Bronchial epithelial cell (primary cell): Measurements from ENCODE around the gene OSTM1. TPM values are rescaled to one million over a fixed set of nuclear protein-coding genes. Genes with fewer than 3 reads are reported as not detected.

Source experiments
- DNase-seq: peaks from one replicate; pipeline ENCODE4 v3.0.0-alpha.2; 2010; ENCODE audit warnings: low read depth
- FAIRE-seq: peaks from 2 replicates; lab custom pipeline; 2011; peaks lifted over from hg19 to GRCh38; lab: Jason Lieb, UNC
- H3K27me3 ChIP-seq: 2 replicates; pipeline ENCODE4 v1.5.1; 2011; ENCODE audit warnings: low read length; ENCODE audit not compliant: control insufficient read depth, insufficient read depth
- H3K36me3 ChIP-seq: 2 replicates; pipeline ENCODE4 v1.5.1; 2011; ENCODE audit warnings: low read length; ENCODE audit not compliant: control insufficient read depth, insufficient read depth
- H3K4me3 ChIP-seq: 2 replicates; pipeline ENCODE4 v1.5.1; 2011; ENCODE audit warnings: mild to moderate bottlenecking, low read depth, low read length, control low read depth
- total RNA-seq: library from RNA; depleted of rRNA; stranded (reverse); fragments of >200 nt; gene quantifications from 2 replicates; pipeline ENCODE4 v1.2.1, GENCODE V29; 2014
- TF ChIP-seq, protein P1 (sequence below): IDR thresholded peaks from 2 replicates; pipeline ENCODE4 v1.5.1; 2011; ENCODE audit warnings: mild to moderate bottlenecking, moderate library complexity, low read length, control low read depth, inconsistent platforms; ENCODE audit not compliant: insufficient read depth, severe bottlenecking

The OSTM1 gene
- total RNA-seq, 1 donor from 2014 or later: 142 TPM

DNA sequence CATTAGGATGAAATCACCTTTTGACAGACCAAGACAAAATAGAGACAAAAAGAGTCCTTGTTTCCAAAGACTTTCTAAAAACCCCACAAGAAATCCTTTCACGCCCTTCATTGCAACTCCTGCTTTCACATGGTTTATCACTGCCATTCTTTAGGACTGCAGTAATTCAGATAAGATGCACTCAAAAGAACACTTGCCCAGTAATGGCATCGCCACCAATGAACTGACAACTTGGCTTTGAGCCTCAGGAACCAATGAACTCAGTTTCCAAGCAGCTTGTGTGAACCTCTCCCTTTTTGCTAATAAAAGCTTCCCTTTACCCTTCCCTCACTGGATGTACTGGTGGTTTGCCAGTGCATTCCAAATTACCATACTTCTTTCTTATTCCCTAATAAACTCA lies 21.8 kb downstream of the OSTM1 start:
- H3K4me3 ChIP-seq: no peak overlapping the region
- DNase-seq: no peak
- no peaks in the 10 kb centered on the region for H3K27me3 ChIP-seq
- H3K36me3 ChIP-seq: no peaks in the 10 kb centered on the region
- TF ChIP-seq, protein P1, sequence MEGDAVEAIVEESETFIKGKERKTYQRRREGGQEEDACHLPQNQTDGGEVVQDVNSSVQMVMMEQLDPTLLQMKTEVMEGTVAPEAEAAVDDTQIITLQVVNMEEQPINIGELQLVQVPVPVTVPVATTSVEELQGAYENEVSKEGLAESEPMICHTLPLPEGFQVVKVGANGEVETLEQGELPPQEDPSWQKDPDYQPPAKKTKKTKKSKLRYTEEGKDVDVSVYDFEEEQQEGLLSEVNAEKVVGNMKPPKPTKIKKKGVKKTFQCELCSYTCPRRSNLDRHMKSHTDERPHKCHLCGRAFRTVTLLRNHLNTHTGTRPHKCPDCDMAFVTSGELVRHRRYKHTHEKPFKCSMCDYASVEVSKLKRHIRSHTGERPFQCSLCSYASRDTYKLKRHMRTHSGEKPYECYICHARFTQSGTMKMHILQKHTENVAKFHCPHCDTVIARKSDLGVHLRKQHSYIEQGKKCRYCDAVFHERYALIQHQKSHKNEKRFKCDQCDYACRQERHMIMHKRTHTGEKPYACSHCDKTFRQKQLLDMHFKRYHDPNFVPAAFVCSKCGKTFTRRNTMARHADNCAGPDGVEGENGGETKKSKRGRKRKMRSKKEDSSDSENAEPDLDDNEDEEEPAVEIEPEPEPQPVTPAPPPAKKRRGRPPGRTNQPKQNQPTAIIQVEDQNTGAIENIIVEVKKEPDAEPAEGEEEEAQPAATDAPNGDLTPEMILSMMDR: no peak
- no peak for FAIRE-seq

DNA sequence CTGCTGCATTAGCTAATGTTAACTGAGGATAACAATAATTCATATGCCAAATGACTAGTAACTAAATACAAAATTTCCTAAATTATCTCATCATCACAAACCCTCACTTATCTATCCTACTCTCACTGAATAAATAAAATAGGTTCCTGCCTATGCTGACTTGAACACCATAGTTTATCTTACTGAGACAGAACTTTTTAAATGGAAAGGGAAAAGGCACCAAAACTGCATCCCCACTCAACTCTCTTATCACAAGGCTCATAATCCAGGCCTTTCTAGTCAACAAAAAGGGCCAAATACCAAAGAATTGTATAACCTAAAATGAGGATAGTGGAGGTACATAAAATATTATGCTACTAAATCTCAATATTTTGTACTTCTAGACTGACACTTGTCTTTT lies 23.1 kb downstream of the OSTM1 start:
- TF ChIP-seq, protein P1: no peak
- H3K27me3 ChIP-seq: no peaks in the 10 kb centered on the region
- DNase-seq: no peak
- no peak overlapping the region for H3K4me3 ChIP-seq
- FAIRE-seq: no peak
- peaks cover 3% of the 10 kb centered on the region for H3K36me3 ChIP-seq

DNA sequence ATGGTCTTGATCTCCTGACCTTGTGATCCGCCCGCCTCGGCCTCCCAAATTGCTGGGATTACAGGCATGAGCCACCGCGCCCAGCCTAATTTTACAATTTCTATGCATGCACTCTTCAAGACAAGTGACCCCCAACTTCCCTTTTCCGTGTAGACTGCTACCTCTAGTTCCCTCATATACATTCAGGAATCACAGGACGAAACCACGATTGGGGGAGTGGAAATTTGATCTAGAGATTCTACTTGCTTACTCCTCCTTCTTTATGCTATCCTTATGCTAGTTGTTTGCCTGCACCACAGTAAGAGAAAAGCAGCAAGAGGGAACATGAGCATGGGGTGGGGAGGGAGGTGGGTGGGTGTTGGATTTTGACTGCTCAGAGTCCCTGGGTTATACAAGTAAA lies 34.9 kb downstream of the OSTM1 start:
- no peak for FAIRE-seq

DNA sequence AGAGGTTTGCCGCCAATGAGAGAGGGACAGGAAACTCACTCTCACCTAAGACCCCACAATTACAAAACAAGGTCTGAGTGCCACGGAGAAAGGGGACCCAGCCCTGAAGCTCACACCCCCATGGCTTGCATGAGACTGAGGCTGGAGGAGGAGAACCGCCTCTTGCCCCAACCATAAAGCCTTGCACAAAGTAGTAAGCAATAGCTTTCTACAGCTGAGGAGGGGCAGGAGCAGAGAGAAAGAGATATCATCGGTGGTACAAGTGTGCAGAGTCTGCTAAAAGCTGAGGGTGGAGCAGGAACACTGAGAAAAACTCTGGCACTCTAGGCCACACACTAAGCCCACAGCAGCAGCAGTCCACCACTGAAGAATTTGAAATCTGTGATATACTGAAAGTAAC lies 37.7 kb downstream of the OSTM1 start:
- FAIRE-seq: peak; percentile 52
- H3K27me3 ChIP-seq: no peaks in the 10 kb centered on the region
- DNase-seq: no peak
- H3K36me3 ChIP-seq: peaks cover 1% of the 10 kb centered on the region
- H3K4me3 ChIP-seq: no peak overlapping the region
- TF ChIP-seq, protein P1: no peak

More for the DNA sequence above, 34.9 kb downstream of the OSTM1 start:
- H3K4me3 ChIP-seq: no peak overlapping the region
- H3K27me3 ChIP-seq: no peaks in the 10 kb centered on the region
- H3K36me3 ChIP-seq: peaks cover 2% of the 10 kb centered on the region
- DNase-seq: no peak
- TF ChIP-seq, protein P1: no peak

DNA sequence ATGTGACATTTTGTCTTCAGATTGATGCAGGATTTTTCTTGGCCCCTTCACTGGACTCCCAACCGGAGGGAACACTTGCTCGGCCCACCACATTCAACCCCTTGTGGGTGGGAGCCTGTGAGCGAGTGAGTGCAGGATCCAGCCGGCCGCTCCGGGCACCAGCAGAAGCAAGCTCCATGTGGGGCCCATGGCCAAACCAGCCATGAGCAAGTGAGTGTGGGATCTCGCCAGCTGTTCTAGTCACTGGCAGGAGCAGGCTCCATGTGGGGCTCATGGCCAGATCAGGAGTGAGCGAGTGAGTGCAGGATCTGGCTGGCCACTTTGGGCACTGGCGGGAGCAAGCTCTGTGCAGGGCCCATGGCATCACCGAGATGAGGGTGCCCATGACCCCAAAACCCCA lies 42.6 kb downstream of the OSTM1 start:
- DNase-seq (no peak), FAIRE-seq (no peak)
- peaks cover 1% of the 10 kb centered on the region for H3K36me3 ChIP-seq
- no peaks in the 10 kb centered on the region for H3K27me3 ChIP-seq
- no peak overlapping the region for H3K4me3 ChIP-seq
- TF ChIP-seq, protein P1: no peak

DNA sequence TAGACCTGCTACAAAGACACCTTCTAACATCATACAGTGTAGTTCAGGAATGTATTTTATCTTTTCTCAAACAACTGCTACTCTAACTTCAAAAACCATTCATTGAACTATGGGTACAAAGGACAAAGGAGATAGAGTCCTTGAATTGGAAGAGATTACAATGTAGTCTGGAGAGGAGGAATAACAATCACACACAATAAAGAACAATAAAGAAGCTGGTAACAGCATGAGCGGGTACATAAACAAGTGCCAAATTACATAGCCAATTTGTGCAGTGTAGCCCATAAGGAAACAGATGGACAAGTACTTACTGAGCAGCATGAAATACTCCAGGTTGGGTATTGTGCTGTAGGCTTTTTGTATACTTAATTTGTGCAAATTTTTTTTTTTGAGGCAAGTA lies 44.3 kb downstream of the OSTM1 start:
- DNase-seq: no peak
- Histone ChIP-seq H3K27me3 (no peaks in the 10 kb centered on the region), H3K4me3 (no peak overlapping the region), H3K36me3 (peaks cover 1% of the 10 kb centered on the region)
- no peak for FAIRE-seq
- TF ChIP-seq, protein P1: no peak
